HG03175 (cell line): ENCODE results near the gene RBFOX2.
"Not testable (repeated sequence)": the region's sequence is repeated elsewhere in the genome, so short reads cannot be mapped to it uniquely, and the experiment has no call there.

Experiments used
- ATAC-seq: cut with Tn5 transposase; IDR thresholded peaks from one replicate; pipeline ENCODE4 v1.9.1; 2021; ENCODE audit warnings: mild to moderate bottlenecking, moderate library complexity; ENCODE audit not compliant: unreplicated experiment

Gene RBFOX2

DNA sequence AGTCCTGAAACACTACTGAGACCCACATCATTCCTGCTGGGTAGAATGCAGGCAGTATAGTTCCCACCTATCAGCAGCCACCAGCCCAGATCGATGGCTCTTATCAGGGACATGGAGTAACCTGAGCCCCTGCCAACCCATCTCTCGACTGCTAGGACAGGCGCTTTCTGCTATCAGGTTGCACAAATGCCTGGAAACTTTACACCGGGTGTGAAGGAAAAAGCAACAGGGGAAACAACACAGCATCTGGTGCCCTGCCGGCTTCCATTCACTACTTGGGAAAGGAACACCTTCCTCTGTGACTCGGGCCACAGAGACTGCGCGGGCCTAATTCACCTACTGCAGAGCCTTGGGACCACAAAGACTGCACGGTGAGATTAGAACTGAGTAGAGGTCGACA, 18.5 kb downstream of the RBFOX2 start:
- no peak for ATAC-seq

DNA sequence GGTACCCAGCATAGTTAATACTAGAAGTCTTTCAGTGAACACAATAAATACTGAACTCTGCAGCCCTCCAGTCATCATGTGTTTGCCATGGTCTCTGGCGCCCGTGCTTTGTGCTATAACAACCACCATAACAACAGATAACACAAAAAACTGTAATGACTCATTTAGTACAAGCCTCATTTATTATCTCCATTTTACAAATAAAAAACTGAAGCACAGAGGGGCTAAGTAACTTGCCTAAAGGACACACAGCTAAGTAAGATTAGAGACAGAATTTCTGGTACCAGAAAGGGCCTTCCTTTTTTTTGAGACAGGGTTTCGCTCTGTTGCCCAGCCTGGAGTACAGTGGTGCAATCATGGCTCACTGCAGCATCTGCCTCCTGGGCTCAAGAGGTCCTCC, 19.5 kb downstream of the RBFOX2 start:
- ATAC-seq, result no peak

DNA sequence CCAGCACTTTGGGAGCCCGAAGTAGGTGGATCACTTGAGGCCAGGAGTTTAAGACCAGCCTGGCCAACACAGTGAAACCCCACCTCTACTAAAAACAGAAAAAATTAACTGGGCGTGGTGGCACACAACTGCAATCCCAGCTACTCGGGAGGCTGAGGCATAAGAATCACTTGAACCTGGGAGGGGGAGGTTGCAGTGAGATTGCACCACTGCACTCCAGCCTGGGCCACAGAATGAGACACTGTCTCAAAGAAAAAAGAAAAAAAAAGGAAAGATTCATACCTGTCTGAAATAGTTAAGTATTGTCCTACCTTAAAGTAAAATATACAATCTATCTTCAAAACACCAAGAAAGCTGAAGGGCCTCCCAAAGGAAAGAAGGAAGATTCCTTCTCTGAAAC, 20.1 kb downstream of the RBFOX2 start:
- ATAC-seq, result no peak

- no peak for ATAC-seq
Measured at GRCh38 chr22:36008131-36008530, 20.5 kb downstream of the RBFOX2 start.

DNA sequence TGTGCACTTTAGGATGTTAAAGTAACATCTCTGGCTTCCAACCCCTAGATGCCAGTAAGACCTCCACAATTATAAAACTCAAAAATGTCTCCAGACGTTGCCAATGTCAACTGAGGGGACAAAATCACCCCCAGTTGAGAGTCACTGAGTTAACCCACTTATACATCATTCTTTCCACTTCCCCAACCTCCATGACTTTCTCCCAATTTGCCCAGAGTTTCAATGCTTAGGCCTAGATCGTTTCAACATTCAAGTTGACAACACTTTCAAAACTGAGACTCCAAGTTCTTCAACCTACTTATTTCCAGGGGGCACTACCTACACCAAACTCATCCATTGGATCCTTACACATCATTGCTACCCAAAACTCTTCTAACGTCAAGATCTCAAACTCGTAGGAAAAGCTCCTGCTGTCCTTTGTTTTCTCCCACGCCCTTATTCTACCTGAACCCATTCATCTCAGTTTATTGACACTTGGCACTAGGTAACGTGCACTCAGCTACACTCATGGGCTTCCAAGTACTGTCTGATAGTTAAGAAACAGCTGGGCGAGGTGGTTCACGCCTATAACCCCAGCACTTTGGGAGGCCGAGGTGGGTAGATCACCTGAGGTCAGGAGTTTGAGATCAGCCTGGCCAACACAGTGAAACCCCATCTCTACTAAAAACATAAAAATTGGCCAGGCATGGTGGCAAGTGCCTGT, 24.5 kb downstream of the RBFOX2 start:
- ATAC-seq, result no peak

GRCh38 chr22:36002718-36003260, 25.8 kb downstream of the RBFOX2 start:
- no peak for ATAC-seq

DNA sequence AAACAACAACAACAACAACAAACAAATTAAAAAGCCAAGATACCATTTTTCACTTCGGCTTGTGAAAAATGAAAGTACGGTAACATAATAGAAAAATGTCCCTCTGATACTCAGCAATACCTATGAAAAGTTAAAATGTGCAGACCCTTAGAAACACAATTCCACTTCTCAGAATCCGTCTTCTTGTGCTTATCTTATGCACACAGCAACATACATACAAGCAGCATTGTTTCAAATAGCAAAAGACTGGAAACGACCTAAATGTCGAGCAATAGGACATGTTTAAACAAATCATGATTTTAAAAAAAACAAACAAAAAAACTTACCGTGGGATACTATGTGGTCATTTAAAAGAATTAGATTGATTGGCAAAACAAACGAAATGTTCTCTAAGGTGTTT, 26.5 kb downstream of the RBFOX2 start:
- no peak for ATAC-seq

DNA sequence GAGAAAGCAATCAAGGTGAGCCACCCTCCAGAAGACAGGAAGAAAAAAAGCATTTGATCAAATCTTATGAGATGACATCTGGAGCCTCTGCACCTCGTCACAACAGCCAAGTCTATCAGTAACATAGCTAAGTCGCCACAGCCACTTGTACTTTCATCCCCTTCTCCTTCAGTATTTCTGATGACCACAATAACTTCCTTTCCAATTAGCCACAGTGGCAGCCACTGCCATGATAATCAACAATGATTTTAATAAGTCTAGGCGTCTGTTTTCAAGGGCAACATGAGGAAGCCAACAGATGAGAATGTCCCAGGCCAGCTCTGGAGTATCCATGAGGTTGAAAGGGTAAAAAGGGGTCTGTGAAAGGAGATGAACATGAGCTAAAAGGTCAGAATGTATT, 29.9 kb downstream of the RBFOX2 start:
- no peak for ATAC-seq

- no peak for ATAC-seq
Measured at GRCh38 chr22:35997438-35997837, 31.2 kb downstream of the RBFOX2 start.

- ATAC-seq, result no peak
Measured at GRCh38 chr22:35996596-35996995, 32.0 kb downstream of the RBFOX2 start.

DNA sequence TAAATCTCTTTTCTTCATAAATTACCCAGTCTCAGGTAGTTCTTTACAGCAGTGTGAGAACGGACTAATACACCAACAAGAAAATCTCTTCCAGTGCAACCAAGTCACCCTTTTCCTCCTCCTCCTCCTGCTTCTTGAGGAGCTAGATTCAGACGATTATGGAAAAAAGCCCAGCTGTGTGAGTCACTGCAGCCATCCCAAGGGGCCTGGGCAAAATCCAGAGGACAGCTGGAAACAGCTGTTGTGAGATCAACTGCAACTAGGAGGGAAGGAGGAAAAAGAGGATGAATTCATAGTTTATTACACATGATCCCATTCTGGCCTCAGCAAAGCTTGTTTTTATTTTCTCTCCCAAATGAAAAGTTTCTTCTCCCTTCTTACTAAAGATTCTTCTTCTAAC, 32.9 kb downstream of the RBFOX2 start:
- no peak for ATAC-seq

DNA sequence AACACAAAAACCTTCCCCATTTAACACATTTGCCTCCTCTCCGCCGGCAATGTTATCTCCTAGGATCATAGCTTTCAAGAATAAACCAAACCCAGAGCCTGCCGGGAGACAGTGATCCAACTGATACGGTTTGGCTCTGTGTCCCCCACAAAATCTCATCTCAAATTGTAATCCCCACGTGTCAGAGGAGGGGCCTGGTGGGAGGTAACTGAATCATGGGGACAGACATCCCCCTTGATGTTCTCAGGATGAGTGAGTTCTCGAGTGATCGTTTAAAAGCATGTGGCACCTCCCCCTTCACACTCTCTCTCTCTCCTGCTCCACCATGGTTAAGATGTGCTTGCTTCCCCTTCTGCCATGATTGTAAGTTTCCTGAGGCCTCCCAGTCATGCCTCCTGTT, 33.3 kb downstream of the RBFOX2 start:
- no peak for ATAC-seq

GRCh38 chr22:35993727-35994126, 34.9 kb downstream of the RBFOX2 start:
- ATAC-seq, result not testable (repeated sequence)

GRCh38 chr22:35993048-35993714, 35.4 kb downstream of the RBFOX2 start:
- ATAC-seq, result no peak

DNA sequence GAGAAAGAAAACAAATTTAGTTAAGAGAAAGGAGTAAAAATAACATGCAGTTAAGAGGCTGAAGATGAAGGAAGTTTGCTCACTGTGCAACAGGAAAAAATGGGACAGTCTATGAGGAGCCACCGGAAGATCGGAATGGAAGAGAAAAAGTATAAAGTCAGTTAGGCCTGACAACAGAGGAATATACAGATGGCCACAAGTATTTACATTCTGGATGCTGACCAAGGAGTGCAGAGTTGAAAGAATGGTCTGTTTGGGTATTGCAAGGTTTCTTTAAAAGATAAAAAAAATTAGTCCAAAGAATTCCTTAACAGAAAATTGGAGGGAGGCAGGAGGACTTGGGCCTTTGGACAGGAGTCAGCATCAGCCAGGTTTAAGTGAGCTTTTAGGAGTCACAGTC, 37.5 kb downstream of the RBFOX2 start:
- ATAC-seq, result no peak

DNA sequence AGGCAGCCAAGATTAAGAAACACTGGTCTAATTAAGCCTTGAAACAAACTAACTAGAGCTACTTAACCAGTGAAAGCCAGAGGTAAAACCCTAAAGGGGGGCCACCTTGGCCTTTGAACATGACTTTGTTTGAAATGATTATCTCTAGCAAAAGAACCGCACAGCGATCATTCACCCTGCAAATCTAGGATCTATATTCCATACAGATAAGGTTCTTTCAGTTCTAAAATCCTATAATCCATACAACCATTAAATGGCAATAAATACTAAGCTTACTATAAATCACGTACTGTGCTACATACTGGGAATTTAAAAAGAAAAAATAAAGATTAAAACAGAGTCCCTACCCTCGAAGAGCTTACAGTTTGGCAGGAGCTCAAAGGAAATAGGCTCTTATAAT, 40.6 kb downstream of the RBFOX2 start:
- ATAC-seq, result no peak

DNA sequence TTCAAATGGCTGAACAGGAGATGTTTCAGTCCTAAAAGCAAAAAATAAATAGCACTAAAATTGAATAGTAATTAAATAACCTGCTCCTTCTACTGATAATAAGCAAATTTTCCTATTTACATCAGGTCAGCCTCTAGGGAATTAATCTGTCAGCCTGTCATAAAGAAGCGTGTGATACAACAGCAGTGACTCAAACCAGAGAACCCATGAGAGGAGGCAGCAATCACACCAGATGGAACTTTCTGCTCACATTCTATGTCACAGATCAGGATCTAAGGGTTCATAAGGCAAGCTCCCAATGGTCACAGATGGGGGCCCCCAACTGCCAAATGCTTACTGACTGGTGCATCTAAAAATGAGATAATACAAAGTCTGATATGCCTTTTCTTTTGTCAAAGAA, 41.1 kb downstream of the RBFOX2 start:
- ATAC-seq, result no peak

GRCh38 chr22:35986088-35986487, 42.5 kb downstream of the RBFOX2 start:
- no peak for ATAC-seq

- no peak for ATAC-seq
Measured at GRCh38 chr22:35985371-35985770, 43.3 kb downstream of the RBFOX2 start.

DNA sequence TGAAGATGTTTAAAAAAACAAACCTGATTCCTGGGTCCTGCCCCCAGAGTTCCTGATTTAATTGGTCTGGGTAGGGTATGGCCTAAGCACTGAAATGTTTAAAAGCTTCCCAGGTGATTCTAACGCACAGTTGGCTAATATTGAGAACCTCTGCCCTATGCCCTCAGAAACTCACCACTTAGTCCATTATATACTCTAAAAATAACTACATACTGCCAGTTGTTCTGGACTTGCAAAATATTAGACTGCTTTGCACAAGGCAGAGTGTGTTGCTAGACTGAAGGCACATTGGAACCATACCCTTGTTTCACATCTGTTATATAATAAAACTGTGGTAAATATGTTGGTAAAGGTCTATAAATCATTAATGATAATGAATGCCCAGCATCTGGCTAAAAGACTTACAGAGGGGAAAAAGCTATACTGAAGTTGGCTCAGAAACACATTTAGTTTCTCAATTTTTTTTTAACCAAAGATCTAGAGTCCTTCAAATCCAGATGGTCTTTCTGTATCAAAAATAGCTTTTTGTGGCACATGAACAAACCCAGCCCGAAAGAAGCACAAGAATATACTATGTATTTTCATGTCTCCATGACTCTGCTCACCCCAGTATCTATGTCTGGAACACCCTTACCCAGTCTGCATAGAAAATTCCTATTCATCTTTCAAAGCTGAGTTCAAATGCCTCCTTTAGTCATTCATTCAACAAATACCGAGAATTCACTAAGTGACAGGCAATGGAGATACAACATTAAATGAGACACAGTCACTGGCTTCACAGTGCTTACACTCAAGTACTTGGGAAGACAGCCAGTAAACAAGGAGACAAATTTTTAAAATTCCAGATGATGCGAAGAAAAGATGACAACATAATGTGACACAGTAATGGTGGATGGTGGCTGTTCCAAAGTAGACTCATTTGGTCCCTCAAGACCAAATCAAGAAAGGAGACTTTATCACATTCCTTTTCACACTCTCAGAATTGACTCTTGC, 44.1 kb downstream of the RBFOX2 start:
- ATAC-seq, result no peak

DNA sequence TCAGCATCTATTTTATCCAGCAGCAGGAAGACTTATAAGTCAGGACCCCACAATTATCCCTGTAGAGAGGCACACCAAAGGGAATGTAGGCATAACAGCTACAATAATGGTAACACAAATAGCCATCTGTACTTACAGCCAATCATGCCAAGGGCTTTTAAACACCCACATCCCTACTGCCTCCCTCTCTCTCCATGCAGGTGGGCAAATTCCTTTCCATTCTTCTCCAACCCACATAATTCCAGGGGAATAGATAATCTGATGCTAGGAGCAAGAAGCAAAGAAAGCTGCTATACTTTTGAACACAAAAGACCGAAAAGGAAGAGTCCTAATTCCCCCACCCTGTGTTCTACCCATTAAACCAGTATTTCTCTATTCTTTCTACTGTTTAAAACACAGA, 46.7 kb downstream of the RBFOX2 start:
- no peak for ATAC-seq
